Brain microvascular endothelial cell (primary cell): ENCODE measurements around the gene XKR7.
"Not testable (repeated sequence)": the region's sequence is repeated elsewhere in the genome, so short reads cannot be mapped to it uniquely, and the experiment has no call there.

Experiments
- DNase-seq: peaks from one replicate; pipeline ENCODE4 v3.0.0-alpha.2; 2020
- H3K27ac ChIP-seq: fragments of 250-450 bp; sonication (Bioruptor Pico); 2 replicates; pipeline ENCODE4 v1.5.1; 2020; ENCODE audit warnings: mild to moderate bottlenecking, moderate library complexity
- H3K27me3 ChIP-seq: fragments of 250-450 bp; sonication (Bioruptor Pico); replicated peaks from 2 replicates; pipeline ENCODE4 v1.5.1; 2020; ENCODE audit warnings: mild to moderate bottlenecking
- H3K36me3 ChIP-seq: fragments of 250-450 bp; sonication (Bioruptor Pico); replicated peaks from 2 replicates; pipeline ENCODE4 v1.5.1; 2020; ENCODE audit warnings: mild to moderate bottlenecking
- H3K4me3 ChIP-seq: 2 replicates; pipeline ENCODE4 v1.5.1; 2011; ENCODE audit warnings: low read depth, mild to moderate bottlenecking, control low read depth, low read length, moderate library complexity
- in situ Hi-C: cut with HindIII; loops from 2 replicates; pipeline ENCODE4 v1.10.0; 2017; ENCODE audit warnings: low sequenced_read_pairs, low pct_ligation_motif_present
- TF ChIP-seq, protein P1 (sequence below): IDR thresholded peaks from 2 replicates; pipeline ENCODE4 v1.5.1; 2011; ENCODE audit warnings: low read depth, mild to moderate bottlenecking, moderate library complexity, low read length, control low read depth, inconsistent platforms; ENCODE audit errors: missing control alignments

Gene XKR7, protein sequence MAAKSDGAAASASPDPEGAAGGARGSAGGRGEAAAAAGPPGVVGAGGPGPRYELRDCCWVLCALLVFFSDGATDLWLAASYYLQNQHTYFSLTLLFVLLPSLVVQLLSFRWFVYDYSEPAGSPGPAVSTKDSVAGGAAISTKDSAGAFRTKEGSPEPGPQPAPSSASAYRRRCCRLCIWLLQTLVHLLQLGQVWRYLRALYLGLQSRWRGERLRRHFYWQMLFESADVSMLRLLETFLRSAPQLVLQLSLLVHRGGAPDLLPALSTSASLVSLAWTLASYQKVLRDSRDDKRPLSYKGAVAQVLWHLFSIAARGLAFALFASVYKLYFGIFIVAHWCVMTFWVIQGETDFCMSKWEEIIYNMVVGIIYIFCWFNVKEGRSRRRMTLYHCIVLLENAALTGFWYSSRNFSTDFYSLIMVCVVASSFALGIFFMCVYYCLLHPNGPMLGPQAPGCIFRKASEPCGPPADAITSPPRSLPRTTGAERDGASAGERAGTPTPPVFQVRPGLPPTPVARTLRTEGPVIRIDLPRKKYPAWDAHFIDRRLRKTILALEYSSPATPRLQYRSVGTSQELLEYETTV

DNA sequence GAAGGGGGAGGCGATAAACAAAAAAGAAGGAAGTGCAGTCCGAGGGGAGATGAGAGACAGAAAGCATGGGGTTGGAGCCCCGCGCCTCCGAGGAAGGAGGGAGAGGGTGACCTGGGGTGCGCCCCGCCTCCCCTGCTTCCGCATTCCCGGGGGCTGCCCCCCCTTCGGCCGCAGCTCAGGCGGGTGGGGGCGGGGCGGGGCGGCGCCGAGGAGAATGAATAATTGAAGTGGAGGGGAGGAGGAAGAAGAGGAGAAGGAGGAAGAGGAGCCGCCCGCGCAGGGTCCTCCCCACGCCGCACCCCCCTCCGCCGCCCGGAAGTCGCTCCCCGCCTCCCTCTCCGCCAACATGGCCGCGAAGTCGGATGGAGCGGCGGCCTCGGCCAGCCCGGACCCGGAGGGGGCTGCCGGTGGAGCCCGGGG lies at the start of gene XKR7:
Gene XKR7, plus strand, starts transcription at position 322 of the 420 bp plus-strand sequence. Its CDS starts 25 bp downstream, at position 347.
- Histone ChIP-seq H3K27me3 (peaks cover 30% of the 10 kb centered on the region), H3K4me3 (peak within 1 kb of the TSS; percentile 15), H3K27ac (no peak within 1 kb of the TSS), H3K36me3 (no peaks in the 10 kb centered on the region)
- in situ Hi-C loops: no loop called here
- TF ChIP-seq, protein P1, sequence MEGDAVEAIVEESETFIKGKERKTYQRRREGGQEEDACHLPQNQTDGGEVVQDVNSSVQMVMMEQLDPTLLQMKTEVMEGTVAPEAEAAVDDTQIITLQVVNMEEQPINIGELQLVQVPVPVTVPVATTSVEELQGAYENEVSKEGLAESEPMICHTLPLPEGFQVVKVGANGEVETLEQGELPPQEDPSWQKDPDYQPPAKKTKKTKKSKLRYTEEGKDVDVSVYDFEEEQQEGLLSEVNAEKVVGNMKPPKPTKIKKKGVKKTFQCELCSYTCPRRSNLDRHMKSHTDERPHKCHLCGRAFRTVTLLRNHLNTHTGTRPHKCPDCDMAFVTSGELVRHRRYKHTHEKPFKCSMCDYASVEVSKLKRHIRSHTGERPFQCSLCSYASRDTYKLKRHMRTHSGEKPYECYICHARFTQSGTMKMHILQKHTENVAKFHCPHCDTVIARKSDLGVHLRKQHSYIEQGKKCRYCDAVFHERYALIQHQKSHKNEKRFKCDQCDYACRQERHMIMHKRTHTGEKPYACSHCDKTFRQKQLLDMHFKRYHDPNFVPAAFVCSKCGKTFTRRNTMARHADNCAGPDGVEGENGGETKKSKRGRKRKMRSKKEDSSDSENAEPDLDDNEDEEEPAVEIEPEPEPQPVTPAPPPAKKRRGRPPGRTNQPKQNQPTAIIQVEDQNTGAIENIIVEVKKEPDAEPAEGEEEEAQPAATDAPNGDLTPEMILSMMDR: no peak
- no peak for DNase-seq

GRCh38 chr20:31918466-31919105 lies 49.4 kb upstream of the XKR7 start:
- H3K4me3 ChIP-seq: no peak overlapping the region
- H3K36me3 ChIP-seq: no peaks in the 10 kb centered on the region
- in situ Hi-C loops: no loop called here
- peaks cover 2% of the 10 kb centered on the region for H3K27me3 ChIP-seq
- TF ChIP-seq, protein P1: no peak
- H3K27ac ChIP-seq: no peak overlapping the region
- no peak for DNase-seq

GRCh38 chr20:31919410-31920155 lies 48.4 kb upstream of the XKR7 start:
- DNase-seq: no peak
- TF ChIP-seq, protein P1: no peak
- Histone ChIP-seq H3K4me3 (no peak overlapping the region), H3K27me3 (peaks cover 2% of the 10 kb centered on the region), H3K27ac (no peak overlapping the region), H3K36me3 (no peaks in the 10 kb centered on the region)
- in situ Hi-C loops: no loop called here

GRCh38 chr20:31920275-31920855 lies 47.6 kb upstream of the XKR7 start:
- Histone ChIP-seq H3K36me3 (no peaks in the 10 kb centered on the region), H3K27me3 (peaks cover 2% of the 10 kb centered on the region), H3K4me3 (no peak overlapping the region), H3K27ac (no peak overlapping the region)
- no peak for DNase-seq
- TF ChIP-seq, protein P1: no peak
- in situ Hi-C loops: no loop called here

- H3K4me3 ChIP-seq, H3K27ac ChIP-seq, H3K36me3 ChIP-seq, DNase-seq, H3K27me3 ChIP-seq, in situ Hi-C loops: not testable (repeated sequence)
These were observed 46.5 kb upstream of the XKR7 start for GRCh38 chr20:31921480-31921879.
